Right atrium auricular region (tissue), 2 donors: ENCODE results near the gene CACUL1. TPM values are rescaled to one million over a fixed set of nuclear protein-coding genes. Genes with fewer than 3 reads are reported as not detected.
"Not testable (repeated sequence)": the region's sequence is repeated elsewhere in the genome, so short reads cannot be mapped to it uniquely, and the experiment has no call there.

Experiments used
- DNase-seq: peaks from one replicate; pipeline ENCODE4 v3.0.0-alpha.2; 2019; ENCODE audit warnings: low spot score
- H3K27ac ChIP-seq, 2 donors: fragments of 200-600 bp; sonication (generic); 1 replicate in 1 of 2; 2 replicates in 1 of 2; pipeline ENCODE4 v1.5.1; 2016 to 2019
- H3K27me3 ChIP-seq, 2 donors: fragments of 200-600 bp; sonication (generic); one replicate each; pipeline versions ENCODE4 v1.5.1 to v1.6.0; 2017 to 2019
- H3K36me3 ChIP-seq: fragments of 200-600 bp; sonication (generic); one replicate; pipeline ENCODE4 v1.5.1; 2016
- H3K4me1 ChIP-seq, 2 donors: fragments of 200-600 bp; sonication (generic); one replicate each; pipeline versions ENCODE4 v1.5.1 to v1.6.0; 2017 to 2019
- H3K4me3 ChIP-seq, 2 donors: fragments of 200-600 bp; sonication (generic); 1 replicate in 1 of 2; 2 replicates in 1 of 2; pipeline ENCODE4 v1.5.1; 2017 to 2019; ENCODE audit warnings: mild to moderate bottlenecking in 1 of 2, moderate library complexity in 1 of 2
- H3K9me3 ChIP-seq, 2 donors: fragments of 200-600 bp; sonication (generic); one replicate each; pipeline ENCODE4 v1.5.1; 2019
- total RNA-seq, 2 donors: library from RNA; depleted of rRNA; stranded (reverse); fragments of >200 nt; gene quantifications; one replicate each; pipeline ENCODE4 v1.1.0, GENCODE V29; 2016
- TF ChIP-seq, protein P1 (sequence below), 2 donors: fragments of 200-600 bp; sonication (generic); IDR thresholded peaks; one replicate each; pipeline ENCODE4 v1.5.1; 2019; ENCODE audit warnings: antibody characterized with exemption in 2 of 2

CACUL1 gene
- total RNA-seq, 2 donors from 2014 or later = 17.2 to 17.5 TPM

DNA sequence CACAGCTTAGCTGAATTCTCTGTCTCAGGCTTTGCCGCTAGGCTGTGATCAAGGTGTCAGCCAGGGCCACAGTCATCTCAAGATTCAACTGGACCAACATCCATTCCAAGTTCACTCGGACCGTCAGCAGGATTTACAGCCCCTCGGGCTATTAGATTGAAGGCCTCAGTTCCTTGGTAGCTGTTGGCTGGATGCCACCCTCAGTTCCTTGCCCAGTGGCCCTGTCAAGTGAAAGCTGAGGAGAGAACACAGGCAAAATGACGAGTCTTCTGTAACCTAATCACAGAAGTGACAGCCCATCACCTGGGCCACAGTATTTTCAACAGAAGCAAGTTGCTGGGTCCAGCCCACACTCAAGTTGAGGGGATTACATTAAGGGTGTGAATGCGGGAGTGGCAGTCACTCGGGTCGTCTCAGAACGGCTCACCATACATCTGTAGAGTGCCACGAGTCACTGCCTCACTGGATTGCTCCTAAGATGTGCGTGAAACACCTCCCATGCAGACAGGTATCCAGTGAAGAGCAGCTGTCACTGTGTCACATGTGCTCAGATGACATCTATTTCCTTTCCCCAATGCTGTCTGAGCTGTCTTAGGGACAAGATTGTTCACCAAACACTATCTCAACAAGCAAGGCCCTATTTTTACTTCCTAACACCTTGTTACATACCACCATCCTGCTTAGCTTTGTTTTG is 80.4 kb downstream of the CACUL1 start:
- Histone ChIP-seq H3K27ac (no peak overlapping the region), H3K36me3 (no peaks in the 10 kb centered on the region), H3K4me1 (peaks cover 0 to 5% of the 10 kb centered on the region in 2 donors), H3K9me3 (no peaks in the 10 kb centered on the region), H3K27me3 (no peaks in the 10 kb centered on the region), H3K4me3 (no peak overlapping the region)
- TF ChIP-seq, protein P1, sequence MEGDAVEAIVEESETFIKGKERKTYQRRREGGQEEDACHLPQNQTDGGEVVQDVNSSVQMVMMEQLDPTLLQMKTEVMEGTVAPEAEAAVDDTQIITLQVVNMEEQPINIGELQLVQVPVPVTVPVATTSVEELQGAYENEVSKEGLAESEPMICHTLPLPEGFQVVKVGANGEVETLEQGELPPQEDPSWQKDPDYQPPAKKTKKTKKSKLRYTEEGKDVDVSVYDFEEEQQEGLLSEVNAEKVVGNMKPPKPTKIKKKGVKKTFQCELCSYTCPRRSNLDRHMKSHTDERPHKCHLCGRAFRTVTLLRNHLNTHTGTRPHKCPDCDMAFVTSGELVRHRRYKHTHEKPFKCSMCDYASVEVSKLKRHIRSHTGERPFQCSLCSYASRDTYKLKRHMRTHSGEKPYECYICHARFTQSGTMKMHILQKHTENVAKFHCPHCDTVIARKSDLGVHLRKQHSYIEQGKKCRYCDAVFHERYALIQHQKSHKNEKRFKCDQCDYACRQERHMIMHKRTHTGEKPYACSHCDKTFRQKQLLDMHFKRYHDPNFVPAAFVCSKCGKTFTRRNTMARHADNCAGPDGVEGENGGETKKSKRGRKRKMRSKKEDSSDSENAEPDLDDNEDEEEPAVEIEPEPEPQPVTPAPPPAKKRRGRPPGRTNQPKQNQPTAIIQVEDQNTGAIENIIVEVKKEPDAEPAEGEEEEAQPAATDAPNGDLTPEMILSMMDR (IDR thresholded peaks at IDR 0.05) = no peak
- no peak for DNase-seq

DNA sequence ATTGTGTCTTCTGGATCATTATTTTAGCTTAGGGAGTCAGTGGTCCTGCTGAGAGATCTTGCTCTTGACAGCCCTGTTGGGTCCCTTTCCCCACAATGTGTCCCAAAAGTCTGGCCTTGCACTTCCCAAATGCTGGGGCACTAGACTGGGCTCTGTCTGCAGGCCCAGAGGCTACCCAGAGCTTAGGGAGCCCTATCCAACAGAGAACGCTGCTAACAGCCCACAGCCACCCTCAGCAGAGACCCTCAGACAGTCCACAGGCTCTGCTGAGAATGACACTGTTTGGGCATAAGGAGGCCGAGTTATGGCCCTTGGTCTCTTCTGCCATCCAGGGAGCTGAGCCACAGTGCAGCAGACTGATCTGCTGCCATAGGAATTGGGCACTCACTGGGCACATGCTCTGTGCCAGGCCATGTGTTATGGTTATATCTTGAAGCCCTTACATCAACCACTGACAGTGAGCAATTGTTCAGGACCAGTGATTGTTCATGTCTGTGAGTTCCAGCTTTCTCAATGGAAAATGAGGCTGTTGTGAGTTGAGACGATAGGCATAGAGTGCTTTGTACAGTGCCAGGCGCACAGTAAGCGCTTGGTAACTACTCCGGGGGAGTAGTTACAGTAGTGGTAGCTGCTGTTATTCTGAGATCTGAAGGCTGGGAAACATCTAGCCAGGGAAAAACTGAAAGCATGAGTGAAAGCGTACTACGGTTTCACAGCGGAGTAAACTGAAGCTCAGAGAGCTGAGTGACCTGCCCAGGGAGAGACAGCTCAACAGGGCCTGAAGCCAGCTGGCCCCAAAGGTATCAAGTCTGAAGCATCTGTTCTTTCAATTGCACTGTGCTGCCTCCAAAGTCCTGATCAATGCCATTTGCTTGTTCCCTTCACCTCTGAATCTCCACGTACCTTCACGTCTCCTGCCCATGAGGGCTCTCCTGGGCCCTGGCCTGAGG is 81.7 kb downstream of the CACUL1 start:
- TF ChIP-seq, protein P1 (IDR thresholded peaks at IDR 0.05) = no peak
- H3K4me3 ChIP-seq = no peak overlapping the region
- no peak overlapping the region for H3K27ac ChIP-seq

DNA sequence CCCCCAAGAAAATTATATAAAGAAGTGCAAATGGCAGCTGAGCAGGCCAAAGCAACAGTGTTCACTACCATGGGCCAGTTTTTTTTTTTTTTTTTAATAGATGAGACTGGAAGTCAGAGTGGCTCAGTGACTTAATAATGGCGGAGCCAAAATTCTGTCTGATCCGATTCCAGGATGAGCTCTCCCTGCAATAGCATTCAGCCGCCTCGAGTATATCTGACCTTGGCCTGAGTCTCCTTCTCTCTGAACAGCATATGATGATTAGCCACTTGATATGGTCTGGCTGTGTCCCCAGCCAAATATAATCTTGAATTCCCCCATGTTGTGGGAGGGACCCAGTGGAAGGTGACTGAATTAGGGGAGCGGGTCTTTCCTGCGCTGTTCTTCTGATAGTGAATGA is 82.6 kb downstream of the CACUL1 start:
- Histone ChIP-seq H3K27ac (no peak overlapping the region), H3K4me1 (peaks cover 0 to 5% of the 10 kb centered on the region in 2 donors), H3K36me3 (no peaks in the 10 kb centered on the region), H3K9me3 (no peaks in the 10 kb centered on the region), H3K27me3 (no peaks in the 10 kb centered on the region), H3K4me3 (no peak overlapping the region)
- TF ChIP-seq, protein P1 (IDR thresholded peaks at IDR 0.05) = no peak
- DNase-seq = no peak

More for the DNA sequence above, 81.7 kb downstream of the CACUL1 start:
- Histone ChIP-seq H3K9me3 (no peaks in the 10 kb centered on the region), H3K27me3 (no peaks in the 10 kb centered on the region), H3K36me3 (no peaks in the 10 kb centered on the region), H3K4me1 (peaks cover 0 to 5% of the 10 kb centered on the region in 2 donors)
- DNase-seq = no peak

DNA sequence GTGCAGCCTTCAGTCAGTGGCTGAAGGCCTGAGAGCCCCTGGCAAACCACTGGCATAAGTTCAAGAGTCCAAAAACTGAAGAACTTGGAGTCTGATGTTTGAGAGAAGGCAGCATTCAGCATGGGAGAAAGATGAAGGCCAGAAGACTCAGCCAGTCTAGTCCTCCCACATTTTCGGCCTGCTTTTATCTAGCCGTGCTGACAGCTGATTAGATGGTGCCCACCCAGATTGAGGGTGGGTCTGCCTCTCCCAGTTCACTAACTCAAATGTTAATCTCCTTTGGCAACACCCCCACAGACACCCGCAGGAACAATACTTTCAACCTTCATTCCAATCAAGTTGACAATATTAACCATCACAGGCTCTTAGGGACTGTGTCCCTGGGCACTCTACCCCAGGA is 83.5 kb downstream of the CACUL1 start:
- not testable (repeated sequence) for H3K36me3 ChIP-seq, H3K27me3 ChIP-seq, H3K4me1 ChIP-seq, DNase-seq, H3K27ac ChIP-seq, H3K4me3 ChIP-seq, H3K9me3 ChIP-seq

DNA sequence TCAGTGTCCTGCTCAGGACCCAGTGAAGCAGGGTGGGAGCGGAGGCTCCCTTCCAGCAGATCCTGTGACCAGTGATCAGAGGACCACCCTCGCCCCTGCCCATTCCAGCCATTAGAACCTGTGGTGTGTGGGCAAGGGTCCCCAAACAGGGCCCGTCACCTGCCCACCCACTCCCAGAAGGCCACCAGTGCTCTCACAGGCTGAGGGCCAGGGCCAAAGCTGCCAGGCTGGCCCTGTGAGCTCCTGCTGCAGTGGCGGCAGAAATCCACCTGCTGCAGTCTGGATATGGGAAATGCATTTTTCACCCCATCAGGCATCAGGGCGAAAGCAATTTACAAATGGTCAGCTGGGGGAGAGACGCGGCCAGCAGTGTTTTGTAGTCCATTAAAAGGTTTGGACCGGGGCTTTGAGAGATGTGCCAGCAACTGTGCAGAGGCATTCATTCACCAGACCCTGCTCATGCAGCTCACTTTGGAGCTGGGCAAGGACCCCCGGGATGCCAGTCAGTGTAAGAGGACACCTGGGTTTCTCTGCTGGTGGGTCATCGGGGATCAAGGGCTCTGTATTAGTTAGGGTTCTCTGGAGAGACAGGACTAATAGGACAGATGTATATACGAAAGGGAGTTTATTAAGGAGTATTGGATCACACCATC is 84.2 kb downstream of the CACUL1 start:
- Histone ChIP-seq H3K4me1 (peaks cover 0 to 5% of the 10 kb centered on the region in 2 donors), H3K4me3 (no peak overlapping the region), H3K36me3 (no peaks in the 10 kb centered on the region), H3K9me3 (no peaks in the 10 kb centered on the region), H3K27ac (no peak overlapping the region), H3K27me3 (no peaks in the 10 kb centered on the region)
- TF ChIP-seq, protein P1 (IDR thresholded peaks at IDR 0.05) = no peak
- DNase-seq = no peak

DNA sequence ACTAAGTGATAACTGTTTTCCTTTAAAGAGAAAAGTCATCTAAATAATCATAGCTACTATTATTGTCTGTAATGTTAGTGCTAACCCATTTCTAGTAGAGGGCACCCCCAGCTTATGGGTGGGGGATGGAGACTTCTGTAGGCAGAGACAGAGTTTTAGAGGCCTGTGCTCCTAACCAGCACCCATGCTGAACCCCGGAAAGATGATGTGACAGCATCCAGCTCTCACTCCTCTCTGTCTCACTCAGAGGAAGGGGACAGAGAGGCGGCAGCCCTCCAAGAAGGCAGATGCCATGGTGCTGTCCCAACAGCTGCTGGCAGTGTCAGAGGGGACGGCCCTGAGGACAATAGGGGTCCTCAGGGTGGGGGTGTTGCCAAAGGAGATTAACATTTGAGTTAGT is 84.9 kb downstream of the CACUL1 start:
- H3K4me1 ChIP-seq = peaks cover 0 to 5% of the 10 kb centered on the region in 2 donors
- DNase-seq = no peak
- H3K27ac ChIP-seq = no peak overlapping the region
- H3K27me3 ChIP-seq = no peaks in the 10 kb centered on the region
- H3K4me3 ChIP-seq = no peak overlapping the region
- TF ChIP-seq, protein P1 (IDR thresholded peaks at IDR 0.05) = no peak
- H3K9me3 ChIP-seq = no peaks in the 10 kb centered on the region
- H3K36me3 ChIP-seq = no peaks in the 10 kb centered on the region
